Neural crest cell (in vitro differentiated cells): Measurements from ENCODE around the gene PTCSC3. TPM values are rescaled to one million over a fixed set of nuclear protein-coding genes. Genes with fewer than 3 reads are reported as not detected.

Experiments used
- DNase-seq: peaks from one replicate; pipeline ENCODE4 v3.0.0; 2021; ENCODE audit warnings: low read depth, mixed read lengths, low spot score
- H3K27ac Mint-ChIP-seq: one replicate; pipeline ENCODE4 v1.8.0; 2021; ENCODE audit warnings: mild to moderate bottlenecking, mixed read lengths; ENCODE audit not compliant: unreplicated experiment
- H3K27me3 Mint-ChIP-seq: 2 replicates; pipeline ENCODE4 v1.8.0; 2021; ENCODE audit warnings: low read depth, mild to moderate bottlenecking, mixed read lengths
- H3K36me3 Mint-ChIP-seq: 2 replicates; pipeline ENCODE4 v1.8.0; 2021; ENCODE audit warnings: low read depth, mild to moderate bottlenecking, mixed read lengths
- H3K4me1 Mint-ChIP-seq: 2 replicates; pipeline ENCODE4 v1.8.0; 2021; ENCODE audit warnings: mixed read lengths
- H3K4me3 Mint-ChIP-seq: one replicate; pipeline ENCODE4 v1.8.0; 2021; ENCODE audit warnings: mild to moderate bottlenecking, mixed read lengths
- H3K9me3 Mint-ChIP-seq: 2 replicates; pipeline ENCODE4 v1.8.0; 2021; ENCODE audit warnings: mixed read lengths
- total RNA-seq: library from RNA; stranded (reverse); gene quantifications from 2 replicates; pipeline ENCODE4 v1.2.1, GENCODE V29; 2021
- TF ChIP-seq, protein P1 (sequence below): fragments of 200-600 bp; sonication (generic); conservative IDR thresholded peaks from 2 replicates; pipeline ENCODE4 v1.5.0; 2021; ENCODE audit warnings: antibody characterized with exemption, mild to moderate bottlenecking

The PTCSC3 gene
- total RNA-seq, 1 donor from 2014 or later: not detected

DNA sequence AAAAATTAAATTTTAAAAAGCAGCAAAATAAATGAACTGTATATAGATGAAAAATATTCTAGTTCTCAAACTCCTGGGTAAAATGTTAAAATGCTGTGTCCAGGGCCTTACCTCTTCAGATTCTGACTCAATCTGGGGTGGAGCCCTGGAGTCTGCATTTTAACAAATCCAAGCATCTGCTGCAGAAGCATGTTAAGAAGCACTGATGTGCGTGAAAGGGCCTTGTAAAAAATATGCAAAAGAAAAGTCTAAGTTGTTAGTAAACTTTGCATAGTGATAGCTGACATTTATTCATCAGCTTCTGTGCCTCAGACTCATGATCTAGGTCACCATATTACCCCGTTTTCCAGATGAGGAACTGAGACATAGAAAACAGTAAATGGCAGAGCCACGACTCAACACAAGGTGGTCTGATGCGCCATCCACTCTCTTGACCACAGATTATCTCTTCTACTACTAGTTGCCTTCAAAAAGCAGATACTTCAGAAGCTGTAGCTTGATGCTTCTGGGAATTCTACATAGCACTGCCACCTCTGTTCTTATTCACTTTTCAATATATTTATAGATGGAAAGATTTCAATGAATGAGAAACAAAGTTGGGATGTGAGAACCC lies 28.0 kb upstream of the PTCSC3 start:
- DNase-seq: no peak
- Mint-ChIP-seq H3K4me1 (peaks cover 4% of the 10 kb centered on the region), H3K27me3 (peaks cover 65% of the 10 kb centered on the region), H3K4me3 (no peak overlapping the region), H3K27ac (no peak overlapping the region), H3K36me3 (no peaks in the 10 kb centered on the region), H3K9me3 (peaks cover 9% of the 10 kb centered on the region)
- TF ChIP-seq, protein P1, sequence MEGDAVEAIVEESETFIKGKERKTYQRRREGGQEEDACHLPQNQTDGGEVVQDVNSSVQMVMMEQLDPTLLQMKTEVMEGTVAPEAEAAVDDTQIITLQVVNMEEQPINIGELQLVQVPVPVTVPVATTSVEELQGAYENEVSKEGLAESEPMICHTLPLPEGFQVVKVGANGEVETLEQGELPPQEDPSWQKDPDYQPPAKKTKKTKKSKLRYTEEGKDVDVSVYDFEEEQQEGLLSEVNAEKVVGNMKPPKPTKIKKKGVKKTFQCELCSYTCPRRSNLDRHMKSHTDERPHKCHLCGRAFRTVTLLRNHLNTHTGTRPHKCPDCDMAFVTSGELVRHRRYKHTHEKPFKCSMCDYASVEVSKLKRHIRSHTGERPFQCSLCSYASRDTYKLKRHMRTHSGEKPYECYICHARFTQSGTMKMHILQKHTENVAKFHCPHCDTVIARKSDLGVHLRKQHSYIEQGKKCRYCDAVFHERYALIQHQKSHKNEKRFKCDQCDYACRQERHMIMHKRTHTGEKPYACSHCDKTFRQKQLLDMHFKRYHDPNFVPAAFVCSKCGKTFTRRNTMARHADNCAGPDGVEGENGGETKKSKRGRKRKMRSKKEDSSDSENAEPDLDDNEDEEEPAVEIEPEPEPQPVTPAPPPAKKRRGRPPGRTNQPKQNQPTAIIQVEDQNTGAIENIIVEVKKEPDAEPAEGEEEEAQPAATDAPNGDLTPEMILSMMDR: no peak

GRCh38 chr14:36198378-36198777 lies 21.9 kb upstream of the PTCSC3 start:
- peaks cover 42% of the 10 kb centered on the region for H3K27me3 Mint-ChIP-seq
- no peak for DNase-seq
- H3K36me3 Mint-ChIP-seq: no peaks in the 10 kb centered on the region
- peaks cover 4% of the 10 kb centered on the region for H3K9me3 Mint-ChIP-seq
- no peak overlapping the region for H3K27ac Mint-ChIP-seq
- no peak overlapping the region for H3K4me3 Mint-ChIP-seq
- TF ChIP-seq, protein P1: no peak
- no peaks in the 10 kb centered on the region for H3K4me1 Mint-ChIP-seq

DNA sequence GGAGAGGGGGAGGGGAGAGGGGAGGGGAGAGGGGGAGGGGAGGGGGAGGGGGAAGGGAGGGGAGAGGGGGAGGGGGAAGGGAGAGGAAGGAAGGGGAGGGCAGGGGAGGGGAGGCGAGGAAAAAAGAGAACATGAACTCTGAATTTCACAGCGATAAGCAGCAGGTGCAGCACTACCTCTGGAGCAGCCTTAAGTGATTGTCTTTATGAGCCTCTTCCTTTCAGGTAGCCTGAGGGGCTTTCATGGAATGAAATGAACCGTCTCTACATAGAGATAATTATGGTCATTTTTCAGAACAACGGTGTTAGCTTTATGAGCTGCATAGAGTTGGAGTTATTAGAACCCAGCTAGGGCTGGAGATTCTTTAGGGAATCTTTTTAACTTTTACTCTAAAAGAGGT lies 18.1 kb upstream of the PTCSC3 start:
- Mint-ChIP-seq H3K36me3 (no peaks in the 10 kb centered on the region), H3K27me3 (peaks cover 41% of the 10 kb centered on the region), H3K9me3 (no peaks in the 10 kb centered on the region), H3K4me1 (no peaks in the 10 kb centered on the region), H3K4me3 (no peak overlapping the region), H3K27ac (no peak overlapping the region)
- DNase-seq: no peak
- TF ChIP-seq, protein P1: no peak

DNA sequence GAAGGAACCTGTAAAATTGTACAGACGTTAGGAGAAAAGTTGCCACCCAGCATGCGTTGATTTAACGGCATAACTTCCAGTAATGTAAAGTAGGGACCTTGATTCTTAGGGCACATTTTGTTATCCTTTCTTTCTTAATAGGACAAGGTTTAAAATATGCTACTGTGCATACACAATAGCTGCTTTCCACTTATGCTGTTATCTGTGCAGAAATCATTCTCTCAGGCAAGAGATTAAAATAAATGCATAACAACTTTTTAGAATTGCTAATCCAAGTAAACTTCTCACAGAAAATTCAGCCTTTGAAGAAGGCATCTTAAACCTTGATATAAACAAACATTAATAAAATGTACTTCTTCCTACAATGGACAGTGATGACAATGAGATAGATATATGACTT lies 16.0 kb upstream of the PTCSC3 start:
- H3K27me3 Mint-ChIP-seq: peaks cover 28% of the 10 kb centered on the region
- TF ChIP-seq, protein P1: no peak

GRCh38 chr14:36183402-36183801 lies 6.9 kb upstream of the PTCSC3 start:
- Mint-ChIP-seq H3K27ac (no peak overlapping the region), H3K36me3 (no peaks in the 10 kb centered on the region), H3K9me3 (no peaks in the 10 kb centered on the region), H3K27me3 (peaks cover 3% of the 10 kb centered on the region), H3K4me1 (no peaks in the 10 kb centered on the region), H3K4me3 (no peak overlapping the region)
- TF ChIP-seq, protein P1: no peak
- DNase-seq: no peak

More for the DNA sequence above, 16.0 kb upstream of the PTCSC3 start:
- no peak for DNase-seq
- Mint-ChIP-seq H3K4me1 (no peaks in the 10 kb centered on the region), H3K4me3 (no peak overlapping the region), H3K27ac (no peak overlapping the region), H3K9me3 (no peaks in the 10 kb centered on the region), H3K36me3 (no peaks in the 10 kb centered on the region)
